ENCODE data around the gene EBF3.

GRCh38 chr10:129885526-129885925 is 78.5 kb downstream of the EBF3 start:
- TF ChIP-seq CTCF (IDR thresholded peaks at IDR 0.05): no peak
- TF ChIP-seq POLR2A (IDR thresholded peaks at IDR 0.05): no peak
